ENCODE results near the gene ISG20L2. TPM values are rescaled to one million over a fixed set of nuclear protein-coding genes. Genes with fewer than 3 reads are reported as not detected.

The ISG20L2 gene
- total RNA-seq, 6 experiments from 2014 or later, result 16.2 to 26.9 (median 20.6) TPM

DNA sequence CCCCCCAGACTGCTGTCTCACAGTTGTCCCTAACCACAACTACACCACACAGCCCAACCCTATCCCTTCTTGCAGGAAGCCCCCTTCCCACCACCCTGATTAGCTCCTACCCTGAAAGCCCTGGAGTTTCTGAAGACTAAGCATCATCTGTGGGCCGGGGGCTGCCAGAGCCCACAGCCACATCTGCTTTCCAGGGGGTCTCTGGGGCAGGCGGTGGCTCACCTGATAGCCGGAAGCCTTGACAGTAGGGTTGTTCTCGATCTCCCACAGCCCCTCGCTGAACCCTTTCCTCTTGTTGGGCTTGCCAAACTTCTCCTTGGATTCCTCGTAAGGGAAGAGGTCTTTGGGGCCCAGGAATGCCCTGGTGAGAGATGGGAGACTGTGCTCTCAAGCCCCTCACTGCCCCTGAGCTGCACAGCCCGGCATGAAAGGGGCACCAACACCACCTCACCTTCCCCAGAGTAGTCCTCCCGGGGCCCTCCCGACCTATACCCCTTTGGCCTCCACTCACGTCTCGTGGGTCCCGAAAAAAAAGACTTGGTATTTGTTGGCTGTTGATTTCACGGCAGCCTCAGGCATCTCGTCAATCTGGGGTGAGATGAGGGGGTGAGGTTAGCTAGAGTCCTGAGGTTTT lies 16.3 kb upstream of the ISG20L2 start:
- Mint-ChIP-seq H3K27me3 (ENCODE audit: insufficient read depth) (peaks cover 3% of the 10 kb centered on the region; the same call in 1 of the 2 replicates), H3K36me3 (ENCODE audit: low read depth) (peaks cover 43% of the 10 kb centered on the region), H3K9me3 (no peaks in the 10 kb centered on the region), H3K4me1 (ENCODE audit: low read depth) (peaks cover 62% of the 10 kb centered on the region), H3K27ac (peak overlapping the region; percentile 98), H3K4me3 (no peak overlapping the region)
- TF ChIP-seq, protein P1, sequence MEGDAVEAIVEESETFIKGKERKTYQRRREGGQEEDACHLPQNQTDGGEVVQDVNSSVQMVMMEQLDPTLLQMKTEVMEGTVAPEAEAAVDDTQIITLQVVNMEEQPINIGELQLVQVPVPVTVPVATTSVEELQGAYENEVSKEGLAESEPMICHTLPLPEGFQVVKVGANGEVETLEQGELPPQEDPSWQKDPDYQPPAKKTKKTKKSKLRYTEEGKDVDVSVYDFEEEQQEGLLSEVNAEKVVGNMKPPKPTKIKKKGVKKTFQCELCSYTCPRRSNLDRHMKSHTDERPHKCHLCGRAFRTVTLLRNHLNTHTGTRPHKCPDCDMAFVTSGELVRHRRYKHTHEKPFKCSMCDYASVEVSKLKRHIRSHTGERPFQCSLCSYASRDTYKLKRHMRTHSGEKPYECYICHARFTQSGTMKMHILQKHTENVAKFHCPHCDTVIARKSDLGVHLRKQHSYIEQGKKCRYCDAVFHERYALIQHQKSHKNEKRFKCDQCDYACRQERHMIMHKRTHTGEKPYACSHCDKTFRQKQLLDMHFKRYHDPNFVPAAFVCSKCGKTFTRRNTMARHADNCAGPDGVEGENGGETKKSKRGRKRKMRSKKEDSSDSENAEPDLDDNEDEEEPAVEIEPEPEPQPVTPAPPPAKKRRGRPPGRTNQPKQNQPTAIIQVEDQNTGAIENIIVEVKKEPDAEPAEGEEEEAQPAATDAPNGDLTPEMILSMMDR (IDR thresholded peaks at IDR 0.05), result no peak
- DNase-seq, result no peak

DNA sequence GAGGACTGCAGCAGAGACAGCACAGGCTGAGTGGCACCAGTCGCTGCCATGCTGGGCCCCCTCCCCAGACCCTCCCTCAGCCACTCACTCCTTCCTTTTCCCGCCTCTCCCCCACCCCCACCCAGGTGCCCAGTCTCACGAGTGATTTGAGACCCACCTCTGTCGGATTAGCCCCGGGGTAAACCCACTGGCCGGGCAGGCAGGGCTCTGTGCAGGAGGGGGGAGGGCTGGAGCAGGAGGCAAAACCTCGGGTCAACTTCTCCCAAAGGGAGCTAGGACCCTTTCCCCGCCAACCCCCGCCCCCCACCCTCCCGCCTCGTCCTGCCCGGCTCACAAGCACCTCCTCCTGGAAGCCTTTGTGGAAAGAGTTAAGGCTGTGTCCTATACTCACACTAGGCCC lies 15.8 kb upstream of the ISG20L2 start:
- DNase-seq, result no peak
- Mint-ChIP-seq H3K27ac (peak overlapping the region; percentile 98), H3K9me3 (no peaks in the 10 kb centered on the region), H3K27me3 (ENCODE audit: insufficient read depth) (peaks cover 3% of the 10 kb centered on the region; the same call in 1 of the 2 replicates), H3K4me1 (ENCODE audit: low read depth) (peaks cover 56% of the 10 kb centered on the region), H3K36me3 (ENCODE audit: low read depth) (peaks cover 38% of the 10 kb centered on the region), H3K4me3 (no peak overlapping the region)
- TF ChIP-seq, protein P1 (IDR thresholded peaks at IDR 0.05), result no peak

DNA sequence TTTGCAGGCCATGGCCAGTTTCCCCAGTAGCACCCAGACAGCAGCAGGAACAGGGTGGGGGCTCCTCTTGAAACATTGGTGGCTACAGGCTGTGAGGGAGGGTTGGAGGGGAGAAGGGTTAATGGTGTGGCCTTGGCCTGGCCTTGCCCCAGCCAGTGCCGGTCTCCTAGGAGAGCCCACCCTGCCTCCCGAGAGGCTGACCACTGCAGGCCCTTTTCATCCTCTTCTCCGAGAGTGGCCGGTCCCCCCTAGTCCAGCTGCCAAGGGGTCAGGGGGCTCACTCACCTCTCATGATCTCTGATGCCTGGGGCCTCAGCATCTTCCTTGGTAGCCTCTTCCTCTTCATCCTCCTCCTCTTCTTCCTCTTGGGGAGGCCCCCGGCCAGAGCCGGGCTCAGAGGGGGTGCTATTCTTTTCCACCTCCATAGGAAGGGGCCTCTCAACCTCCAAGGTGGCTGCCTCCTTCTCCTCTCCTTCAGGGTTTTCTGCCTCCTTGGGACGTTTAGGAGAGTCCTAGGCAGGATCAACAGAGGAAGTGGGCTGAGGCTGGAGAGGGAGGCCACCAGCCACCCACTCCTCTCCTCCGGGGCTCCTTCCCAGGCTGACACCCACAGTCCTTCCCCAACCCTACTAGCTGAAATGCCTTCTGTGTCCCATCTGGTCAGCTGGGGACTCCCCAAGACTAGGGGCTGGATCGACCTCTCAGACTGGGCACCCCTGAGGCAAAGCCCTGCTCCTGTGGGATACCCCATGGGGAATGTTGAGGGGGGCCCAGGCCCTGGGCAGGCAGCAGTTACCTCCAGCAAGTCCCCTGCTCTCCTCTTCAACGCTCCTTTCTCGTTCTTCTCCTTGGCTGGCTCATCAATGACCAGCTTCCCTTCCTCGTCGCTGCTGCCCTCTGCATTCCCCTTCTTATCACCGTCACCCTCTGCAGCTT lies 15.1 kb upstream of the ISG20L2 start:
- Mint-ChIP-seq H3K4me1 (ENCODE audit: low read depth) (peaks cover 56% of the 10 kb centered on the region), H3K4me3 (no peak overlapping the region), H3K9me3 (no peaks in the 10 kb centered on the region), H3K27me3 (ENCODE audit: insufficient read depth) (peaks cover 6% of the 10 kb centered on the region), H3K27ac (peak overlapping the region; percentile 67), H3K36me3 (ENCODE audit: low read depth) (peaks cover 43% of the 10 kb centered on the region)
- TF ChIP-seq, protein P1 (IDR thresholded peaks at IDR 0.05), result no peak
- no peak for DNase-seq

DNA sequence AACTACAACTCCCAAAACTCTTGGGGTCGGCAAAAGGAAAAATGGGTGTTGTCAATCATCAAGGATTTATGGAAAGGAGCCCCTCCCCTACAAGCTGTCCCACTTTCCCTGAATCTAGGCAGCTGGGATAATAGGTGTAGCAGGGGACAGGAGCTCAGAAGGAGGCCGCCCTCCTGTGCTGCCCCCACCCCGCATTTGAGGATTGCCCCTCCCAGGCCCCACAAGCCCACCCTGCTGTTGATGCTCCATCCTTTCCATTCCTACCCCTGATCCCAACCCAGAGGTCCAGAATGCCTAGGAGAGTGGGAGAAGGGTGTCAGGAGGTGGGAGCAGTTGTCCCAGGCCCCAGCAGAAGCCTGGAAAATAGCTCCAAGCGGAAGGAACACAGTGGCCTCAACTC lies 14.2 kb upstream of the ISG20L2 start:
- peaks cover 51% of the 10 kb centered on the region for H3K36me3 Mint-ChIP-seq (ENCODE audit: low read depth)
- H3K9me3 Mint-ChIP-seq, result no peaks in the 10 kb centered on the region
- peaks cover 48% of the 10 kb centered on the region for H3K4me1 Mint-ChIP-seq (ENCODE audit: low read depth)
- H3K27ac Mint-ChIP-seq, result peak overlapping the region; percentile 92
- peaks cover 7% of the 10 kb centered on the region for H3K27me3 Mint-ChIP-seq (ENCODE audit: insufficient read depth)
- TF ChIP-seq, protein P1 (IDR thresholded peaks at IDR 0.05), result no peak
- DNase-seq, result no peak
- H3K4me3 Mint-ChIP-seq, result no peak overlapping the region

DNA sequence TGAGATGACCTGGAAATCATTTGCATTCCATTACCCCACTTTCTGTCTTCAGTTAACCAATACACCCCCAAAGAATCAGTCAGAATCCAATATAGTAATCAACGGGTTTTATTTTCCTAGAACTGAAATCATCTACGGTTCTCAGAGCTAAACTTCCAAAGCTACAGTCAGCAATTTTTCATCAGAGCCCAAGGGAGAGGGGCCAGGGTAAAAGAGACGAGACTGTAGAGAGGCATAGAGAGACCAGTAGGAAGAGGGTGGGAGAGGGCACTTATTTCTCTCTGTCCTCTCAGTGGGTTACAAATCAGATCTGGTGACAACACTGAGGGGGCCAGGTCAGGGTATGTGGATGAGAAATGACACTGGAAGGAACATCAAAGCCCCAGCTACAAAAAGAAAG lies 13.5 kb upstream of the ISG20L2 start:
- TF ChIP-seq, protein P1 (IDR thresholded peaks at IDR 0.05), result no peak
- H3K27ac Mint-ChIP-seq, result peak overlapping the region; percentile 92
- H3K4me1 Mint-ChIP-seq (ENCODE audit: low read depth), result peaks cover 41% of the 10 kb centered on the region
- H3K36me3 Mint-ChIP-seq (ENCODE audit: low read depth), result peaks cover 55% of the 10 kb centered on the region
- H3K9me3 Mint-ChIP-seq, result no peaks in the 10 kb centered on the region
- DNase-seq, result no peak
- peak overlapping the region; percentile 99 for H3K4me3 Mint-ChIP-seq
- H3K27me3 Mint-ChIP-seq (ENCODE audit: insufficient read depth), result peaks cover 7% of the 10 kb centered on the region

Data from HFFc6 (cell line).